ENCODE data around the gene TRPM2.
"Not testable (repeated sequence)": the region's sequence is repeated elsewhere in the genome, so short reads cannot be mapped to it uniquely, and the experiment has no call there.

The TRPM2 gene

DNA sequence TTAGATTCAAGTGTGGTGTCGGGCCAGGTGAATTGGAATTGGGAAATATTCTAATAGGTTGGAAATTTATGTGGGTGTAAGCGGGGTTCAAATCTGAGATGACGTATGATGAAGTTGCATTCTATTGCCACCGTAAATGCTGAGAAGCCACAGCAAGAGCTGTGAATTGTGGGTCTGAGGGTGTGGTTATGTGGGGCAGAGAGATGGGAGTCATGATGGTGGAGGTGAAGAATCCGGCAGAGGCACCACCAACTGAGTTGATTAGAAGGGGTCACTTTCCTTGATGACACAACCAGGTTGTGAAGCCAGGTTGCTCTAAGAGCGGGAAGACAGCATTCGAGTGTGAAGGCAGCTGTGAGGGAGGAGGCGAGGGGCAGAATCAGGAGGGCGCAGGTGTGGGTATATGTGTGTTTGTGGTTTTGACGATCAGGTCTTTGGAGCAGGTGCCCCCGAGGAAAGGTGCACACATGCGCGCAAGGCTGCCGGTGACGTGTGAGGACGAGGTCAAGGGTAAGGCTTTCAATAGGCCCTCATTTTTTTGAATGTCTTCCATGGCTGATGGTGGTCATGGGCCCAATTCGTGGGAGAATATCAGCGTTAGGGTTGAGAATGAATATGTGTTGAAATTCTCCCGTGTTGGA, 120.6 kb downstream of the TRPM2 start:
- TF ChIP-seq ZFX (IDR thresholded peaks at IDR 0.05), result no peak
- TF ChIP-seq, protein P1, sequence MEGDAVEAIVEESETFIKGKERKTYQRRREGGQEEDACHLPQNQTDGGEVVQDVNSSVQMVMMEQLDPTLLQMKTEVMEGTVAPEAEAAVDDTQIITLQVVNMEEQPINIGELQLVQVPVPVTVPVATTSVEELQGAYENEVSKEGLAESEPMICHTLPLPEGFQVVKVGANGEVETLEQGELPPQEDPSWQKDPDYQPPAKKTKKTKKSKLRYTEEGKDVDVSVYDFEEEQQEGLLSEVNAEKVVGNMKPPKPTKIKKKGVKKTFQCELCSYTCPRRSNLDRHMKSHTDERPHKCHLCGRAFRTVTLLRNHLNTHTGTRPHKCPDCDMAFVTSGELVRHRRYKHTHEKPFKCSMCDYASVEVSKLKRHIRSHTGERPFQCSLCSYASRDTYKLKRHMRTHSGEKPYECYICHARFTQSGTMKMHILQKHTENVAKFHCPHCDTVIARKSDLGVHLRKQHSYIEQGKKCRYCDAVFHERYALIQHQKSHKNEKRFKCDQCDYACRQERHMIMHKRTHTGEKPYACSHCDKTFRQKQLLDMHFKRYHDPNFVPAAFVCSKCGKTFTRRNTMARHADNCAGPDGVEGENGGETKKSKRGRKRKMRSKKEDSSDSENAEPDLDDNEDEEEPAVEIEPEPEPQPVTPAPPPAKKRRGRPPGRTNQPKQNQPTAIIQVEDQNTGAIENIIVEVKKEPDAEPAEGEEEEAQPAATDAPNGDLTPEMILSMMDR (conservative IDR thresholded peaks at IDR 0.05), result no peak
- H3K27ac ChIP-seq, result no peak overlapping the region

GRCh38 chr21:44475266-44475845, 121.9 kb downstream of the TRPM2 start:
- H3K27ac ChIP-seq, result no peak overlapping the region
- TF ChIP-seq, protein P1 (conservative IDR thresholded peaks at IDR 0.05), result no peak
- no peak for TF ChIP-seq ZFX (IDR thresholded peaks at IDR 0.05)

DNA sequence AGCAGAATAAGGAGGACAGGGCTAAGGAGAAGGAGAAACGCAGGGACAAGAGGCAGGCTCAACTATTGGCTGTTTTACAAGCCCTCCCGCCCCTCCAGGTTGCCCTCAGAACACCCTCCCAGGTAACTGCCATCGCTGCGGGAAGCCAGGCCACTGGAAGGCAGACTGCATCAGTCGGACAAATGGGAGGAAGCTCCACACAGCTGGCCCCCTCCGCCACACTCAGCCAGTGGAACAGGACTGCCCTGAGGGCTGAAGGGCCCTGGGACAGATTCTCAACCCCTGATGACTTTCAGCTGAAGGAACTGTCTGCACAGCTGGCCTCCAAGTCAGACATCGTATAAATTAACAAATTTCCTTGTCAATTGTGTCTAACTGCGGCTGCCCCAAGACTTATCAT, 123.7 kb downstream of the TRPM2 start:
- no peak overlapping the region for H3K27ac ChIP-seq
- TF ChIP-seq ZFX (IDR thresholded peaks at IDR 0.05), result no peak
- TF ChIP-seq, protein P1 (conservative IDR thresholded peaks at IDR 0.05), result no peak

- H3K27ac ChIP-seq, result no peak overlapping the region
Measured at GRCh38 chr21:44477712-44478111, 124.3 kb downstream of the TRPM2 start.

DNA sequence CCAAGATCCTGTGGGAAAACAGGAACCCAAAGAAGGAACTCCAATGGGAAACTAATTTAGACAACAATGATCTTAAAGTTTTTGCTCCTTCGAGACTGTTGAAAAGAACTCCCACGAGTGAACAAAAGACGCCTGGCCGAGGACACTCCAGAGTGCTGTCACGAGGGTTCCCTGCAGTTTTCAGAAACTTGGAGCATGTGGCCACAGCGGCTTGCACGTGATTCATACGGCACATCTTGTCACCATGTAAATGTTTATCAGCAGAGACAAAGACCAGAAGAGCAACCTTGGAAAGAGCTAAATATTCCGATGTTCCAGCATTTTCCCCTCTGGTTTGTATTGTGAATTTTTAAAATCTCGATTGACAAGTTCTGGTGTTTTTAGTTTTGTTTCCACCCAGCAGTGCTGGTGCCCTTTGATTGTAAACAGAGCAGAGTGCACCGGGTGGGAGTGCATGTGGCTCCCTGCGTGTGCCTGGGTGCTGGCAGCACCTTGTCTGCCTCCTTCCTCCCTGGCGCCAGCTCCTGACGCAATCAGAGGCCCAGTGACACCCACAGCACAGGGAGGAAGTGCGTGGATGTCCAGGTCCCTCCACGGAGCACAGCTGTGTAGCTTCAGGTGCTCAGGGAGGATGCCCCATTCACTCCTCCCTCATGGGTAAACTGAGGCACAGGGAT, 124.8 kb downstream of the TRPM2 start:
- H3K27ac ChIP-seq, result no peak overlapping the region
- no peak for TF ChIP-seq ZFX (IDR thresholded peaks at IDR 0.05)
- TF ChIP-seq, protein P1 (conservative IDR thresholded peaks at IDR 0.05), result no peak

More at GRCh38 chr21:44477712-44478111, 124.3 kb downstream of the TRPM2 start:
- TF ChIP-seq, protein P1 (conservative IDR thresholded peaks at IDR 0.05), result no peak
- no peak for TF ChIP-seq ZFX (IDR thresholded peaks at IDR 0.05)

GRCh38 chr21:44478801-44479167, 125.4 kb downstream of the TRPM2 start:
- no peak for TF ChIP-seq ZFX (IDR thresholded peaks at IDR 0.05)
- TF ChIP-seq, protein P1 (conservative IDR thresholded peaks at IDR 0.05), result no peak
- H3K27ac ChIP-seq, result no peak overlapping the region

DNA sequence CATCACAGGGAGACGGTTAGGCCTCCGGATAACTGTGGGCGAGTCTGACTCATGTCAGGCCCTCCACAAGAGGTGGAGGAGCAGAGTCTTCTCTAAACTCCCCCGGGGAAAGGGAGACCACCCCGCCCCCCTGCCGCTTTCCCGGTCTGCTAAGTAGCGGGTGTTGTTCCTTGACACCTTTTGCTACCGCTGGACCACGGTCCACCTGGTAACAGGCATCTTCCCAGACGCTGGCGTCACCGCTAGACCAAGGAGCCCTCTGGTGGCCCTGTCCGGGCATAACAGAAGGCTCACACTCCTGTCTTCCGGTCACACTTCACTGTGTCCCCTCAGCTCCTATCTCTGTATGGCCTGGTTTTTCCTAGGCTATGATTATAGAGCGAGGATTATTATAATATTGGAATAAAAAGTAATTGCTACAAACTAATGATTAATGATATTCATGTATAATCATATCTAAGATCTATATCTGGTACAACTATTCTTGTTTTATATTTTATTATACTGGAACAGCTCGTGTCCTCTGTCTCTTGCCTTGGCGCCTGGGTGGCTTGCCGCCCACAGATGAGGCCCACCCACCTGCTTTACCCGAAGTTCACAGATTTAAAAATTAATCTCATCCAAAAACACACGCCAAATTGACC, 126.3 kb downstream of the TRPM2 start:
- TF ChIP-seq, protein P1 (conservative IDR thresholded peaks at IDR 0.05), result peak; percentile 85
- not testable (repeated sequence) for H3K27ac ChIP-seq

Measured in C4-2B (cell line).